ENCODE measurements around the gene PPP1R3G. TPM values are rescaled to one million over a fixed set of nuclear protein-coding genes. Genes with fewer than 3 reads are reported as not detected.

The PPP1R3G gene
- total and polyA plus RNA-seq, 11 donors: 5.4 to 12.3 (median 8.0) TPM

DNA sequence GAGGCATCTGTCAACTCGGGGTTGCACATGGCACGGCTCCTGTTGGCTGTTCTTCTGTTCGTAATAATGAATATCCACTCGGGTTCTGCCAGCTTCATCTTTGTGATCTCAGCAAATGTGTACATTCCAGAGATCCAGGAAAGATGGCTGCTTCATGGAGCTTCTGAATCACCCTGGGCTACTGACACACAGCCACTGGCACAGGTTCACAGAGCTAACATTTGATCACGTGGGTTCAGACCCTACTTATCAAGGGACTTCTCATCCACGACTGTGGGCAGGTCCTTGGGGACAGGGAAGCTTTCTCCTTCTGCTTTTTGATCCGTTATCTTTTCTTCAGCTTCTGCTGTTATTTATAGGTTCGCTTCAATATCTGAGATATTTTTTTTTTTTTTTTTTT is 18.1 kb downstream of the PPP1R3G start:
- Histone ChIP-seq H3K36me3 (no peaks in the 10 kb centered on the region), H3K27ac (peak overlapping the region in 3 of 12 donors; percentile 11 to 29 (median 14)), H3K4me1 (peaks cover 0 to 22% (median under 1%) of the 10 kb centered on the region in 12 donors), H3K27me3 (no peaks in the 10 kb centered on the region), H3K9me3 (no peaks in the 10 kb centered on the region), H3K4me3 (no peak overlapping the region)
- 58 to 69% (median 63%) methylated on average over 8 of the region's 8 CpGs for WGBS, 4 donors
- DNase-seq (no peak), ATAC-seq (no peak)
- TF ChIP-seq POLR2A (IDR thresholded peaks at IDR 0.05): no peak
- TF ChIP-seq, protein P1, sequence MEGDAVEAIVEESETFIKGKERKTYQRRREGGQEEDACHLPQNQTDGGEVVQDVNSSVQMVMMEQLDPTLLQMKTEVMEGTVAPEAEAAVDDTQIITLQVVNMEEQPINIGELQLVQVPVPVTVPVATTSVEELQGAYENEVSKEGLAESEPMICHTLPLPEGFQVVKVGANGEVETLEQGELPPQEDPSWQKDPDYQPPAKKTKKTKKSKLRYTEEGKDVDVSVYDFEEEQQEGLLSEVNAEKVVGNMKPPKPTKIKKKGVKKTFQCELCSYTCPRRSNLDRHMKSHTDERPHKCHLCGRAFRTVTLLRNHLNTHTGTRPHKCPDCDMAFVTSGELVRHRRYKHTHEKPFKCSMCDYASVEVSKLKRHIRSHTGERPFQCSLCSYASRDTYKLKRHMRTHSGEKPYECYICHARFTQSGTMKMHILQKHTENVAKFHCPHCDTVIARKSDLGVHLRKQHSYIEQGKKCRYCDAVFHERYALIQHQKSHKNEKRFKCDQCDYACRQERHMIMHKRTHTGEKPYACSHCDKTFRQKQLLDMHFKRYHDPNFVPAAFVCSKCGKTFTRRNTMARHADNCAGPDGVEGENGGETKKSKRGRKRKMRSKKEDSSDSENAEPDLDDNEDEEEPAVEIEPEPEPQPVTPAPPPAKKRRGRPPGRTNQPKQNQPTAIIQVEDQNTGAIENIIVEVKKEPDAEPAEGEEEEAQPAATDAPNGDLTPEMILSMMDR (IDR thresholded peaks at IDR 0.05): no peak
- intact Hi-C loops (cut with DNase I): no loop called here

DNA sequence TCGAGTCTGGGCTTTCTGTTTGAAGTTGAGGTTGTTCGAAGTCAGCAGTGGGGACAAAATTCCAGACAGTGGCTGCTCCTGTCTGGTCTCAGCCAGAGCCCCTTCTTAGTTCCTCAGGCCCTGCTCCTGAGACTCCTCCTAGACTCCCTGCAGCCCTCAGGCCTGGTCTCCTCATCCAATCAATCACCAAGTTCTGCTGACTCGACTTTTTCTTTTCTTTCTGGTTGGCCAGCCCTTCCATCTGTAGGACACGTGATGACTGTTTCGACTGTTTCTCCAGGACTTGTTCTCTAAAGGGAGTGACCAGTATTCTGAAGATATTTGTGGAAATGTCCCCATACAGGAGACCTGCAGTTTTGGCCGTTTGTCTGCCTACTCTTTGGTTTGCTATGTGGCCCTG is 19.5 kb downstream of the PPP1R3G start:
- Histone ChIP-seq H3K4me3 (no peak overlapping the region), H3K27me3 (no peaks in the 10 kb centered on the region), H3K4me1 (peaks cover 0 to 36% (median 6%) of the 10 kb centered on the region in 12 donors), H3K36me3 (no peaks in the 10 kb centered on the region), H3K27ac (no peak overlapping the region), H3K9me3 (no peaks in the 10 kb centered on the region)
- TF ChIP-seq, protein P1 (IDR thresholded peaks at IDR 0.05): no peak
- TF ChIP-seq POLR2A (IDR thresholded peaks at IDR 0.05): no peak
- no peak for DNase-seq
- intact Hi-C loops (cut with DNase I): no loop called here
- 93 to 96% (median 94%) methylated on average over 6 of the region's 6 CpGs for WGBS, 4 donors
- no peak for ATAC-seq

DNA sequence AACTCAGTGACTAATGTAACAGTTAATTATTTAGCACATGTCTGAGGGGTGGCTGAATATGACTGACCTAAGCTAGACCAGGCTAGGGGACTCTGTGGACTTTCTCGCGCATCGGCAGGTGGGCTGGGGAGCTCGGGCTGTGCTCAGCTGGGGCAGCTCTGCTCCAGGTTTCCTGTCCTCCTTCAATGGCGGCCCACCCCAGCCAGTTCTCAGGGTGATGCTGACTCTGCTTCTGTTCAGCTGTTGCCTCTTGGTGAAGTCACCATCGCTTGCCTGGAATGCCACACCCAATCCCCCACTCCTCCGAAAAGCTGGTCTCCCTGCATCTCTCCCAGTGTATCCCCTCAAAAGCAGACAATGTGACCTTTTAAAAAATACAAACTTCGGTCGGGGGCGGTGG is 20.0 kb downstream of the PPP1R3G start:
- H3K4me3 ChIP-seq: no peak overlapping the region

DNA sequence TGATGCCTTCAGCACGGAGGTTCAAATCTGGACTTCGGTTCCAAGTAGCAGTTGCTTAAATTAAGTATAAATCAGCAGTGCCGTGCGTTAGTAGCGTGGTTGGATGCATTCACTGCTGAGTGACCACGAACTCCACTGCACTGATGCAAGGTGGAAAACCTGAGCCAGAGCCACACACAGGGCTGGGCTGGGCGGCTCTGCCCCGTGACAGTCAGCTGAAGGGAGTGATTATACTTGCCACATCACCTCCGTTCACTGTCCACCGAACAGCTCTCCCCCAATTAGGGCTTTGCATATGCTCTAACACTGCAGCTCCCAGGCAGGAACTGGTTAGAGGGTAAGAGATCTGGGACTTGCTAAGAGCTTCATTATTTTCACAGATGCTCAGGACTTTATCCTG is 22.2 kb downstream of the PPP1R3G start:
- WGBS, 4 donors: 41 to 61% (median 60%) methylated on average over 10 of the region's 10 CpGs
- Histone ChIP-seq H3K27me3 (no peaks in the 10 kb centered on the region), H3K36me3 (peaks cover 0 to 4% (median 0%) of the 10 kb centered on the region in 9 donors), H3K9me3 (no peaks in the 10 kb centered on the region), H3K27ac (peak overlapping the region in 11 of 12 donors; percentile 66 to 94 (median 87)), H3K4me3 (peak overlapping the region in 5 of 12 donors; percentile 2 to 30 (median 24)), H3K4me1 (peaks cover 0 to 52% (median 6%) of the 10 kb centered on the region in 12 donors)
- intact Hi-C loops (cut with DNase I): no loop called here
- TF ChIP-seq POLR2A (IDR thresholded peaks at IDR 0.05): peak in 1 of 2 donors; percentile 35
- TF ChIP-seq, protein P1 (IDR thresholded peaks at IDR 0.05): no peak
- peak; percentile 72 to 82 (median 80) for ATAC-seq
- peak in 3 of 5 donors; percentile 54 to 74 (median 71) for DNase-seq

More for the DNA sequence above, 20.0 kb downstream of the PPP1R3G start:
- H3K9me3 ChIP-seq: no peaks in the 10 kb centered on the region
- WGBS, 4 donors: 93 to 98% (median 96%) methylated on average over 9 to 10 of the region's 10 CpGs
- H3K36me3 ChIP-seq: no peaks in the 10 kb centered on the region
- intact Hi-C loops (cut with DNase I): no loop called here
- TF ChIP-seq POLR2A (IDR thresholded peaks at IDR 0.05): no peak
- TF ChIP-seq, protein P1 (IDR thresholded peaks at IDR 0.05): no peak
- ATAC-seq (no peak), DNase-seq (no peak)
- H3K27ac ChIP-seq: no peak overlapping the region
- H3K27me3 ChIP-seq: no peaks in the 10 kb centered on the region
- peaks cover 0 to 41% (median 6%) of the 10 kb centered on the region in 12 donors for H3K4me1 ChIP-seq

Data from heart left ventricle (tissue), 16 donors.